ENCODE data around the gene KIAA0319L. TPM values are rescaled to one million over a fixed set of nuclear protein-coding genes. Genes with fewer than 3 reads are reported as not detected.
"Not testable (repeated sequence)": the region's sequence is repeated elsewhere in the genome, so short reads cannot be mapped to it uniquely, and the experiment has no call there.

The KIAA0319L gene
- total RNA-seq, 1 experiment from 2014 or later, result 46.4 TPM

DNA sequence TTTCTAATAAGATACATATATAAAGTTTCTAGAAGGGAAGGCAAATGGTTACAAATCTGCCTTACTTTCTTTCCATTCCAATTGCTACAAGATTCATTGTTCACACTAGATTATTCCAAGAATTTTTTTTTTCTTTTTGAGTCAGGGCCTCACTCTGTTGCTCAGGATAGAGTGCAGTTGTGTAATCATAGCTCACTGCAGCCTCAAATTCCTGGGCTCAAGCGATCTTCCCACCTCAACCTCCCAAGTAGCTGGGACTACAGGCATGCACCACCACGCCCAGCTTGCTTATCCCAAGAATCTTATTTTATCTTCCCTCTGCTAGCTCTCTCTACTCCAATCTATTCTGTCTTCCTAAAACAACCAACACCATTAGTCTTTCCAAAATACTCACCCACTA lies 81.8 kb downstream of the KIAA0319L start:
- Histone ChIP-seq H3K4me2 (ENCODE audit: insufficient read depth, insufficient read length, low read length) (no peak overlapping the region), H2BK120ac (ENCODE audit: low read depth, low read length, poor library complexity, severe bottlenecking) (no peak overlapping the region), H4K20me1 (ENCODE audit: control insufficient read depth, insufficient read depth, insufficient read length) (no peaks in the 10 kb centered on the region), H2AFZ (ENCODE audit: low read length) (no peak overlapping the region), H2BK15ac (ENCODE audit: low read depth, low read length) (no peak overlapping the region), H3K23ac (ENCODE audit: insufficient read length, low read depth, low read length) (no peak overlapping the region), H3K56ac (ENCODE audit: insufficient read length, low read depth, low read length) (no peak overlapping the region), H3K4me1 (ENCODE audit: insufficient read depth, low read length) (no peaks in the 10 kb centered on the region; the same call in 1 of the 2 replicates), H3K79me1 (ENCODE audit: insufficient read depth, low read depth, low read length, poor library complexity, severe bottlenecking) (no peaks in the 10 kb centered on the region), H3K79me2 (ENCODE audit: insufficient read depth, low read length) (peaks cover 2% of the 10 kb centered on the region; the same call in 1 of the 2 replicates), H2BK12ac (ENCODE audit: insufficient read length, low read depth, low read length) (no peak overlapping the region), H3K18ac (ENCODE audit: insufficient read length, low read depth, low read length) (no peak overlapping the region), H2BK20ac (ENCODE audit: low read depth, low read length, poor library complexity, severe bottlenecking) (no peak overlapping the region), H3K14ac (ENCODE audit: insufficient read depth, low read length) (no peak overlapping the region), H2AK5ac (ENCODE audit: insufficient read length, low read length) (no peak overlapping the region), H3K27me3 (ENCODE audit: insufficient read depth, low read length) (no peaks in the 10 kb centered on the region), H3K23me2 (ENCODE audit: insufficient read length, low read depth, low read length, poor library complexity, severe bottlenecking) (no peaks in the 10 kb centered on the region), H3K27ac (ENCODE audit: insufficient read length, low read depth, low read length) (no peak overlapping the region), H3K9me3 (ENCODE audit: control insufficient read depth, low read depth, low read length) (no peaks in the 10 kb centered on the region), H4K8ac (replicated peaks; ENCODE audit: insufficient read length, low read depth, low read length) (no peak overlapping the region), H4K5ac (ENCODE audit: insufficient read length, low read depth, low read length) (no peak overlapping the region), H3K9ac (ENCODE audit: extremely low read depth, insufficient read length, low read length) (no peak overlapping the region), H3T11ph (ENCODE audit: low read length) (no peak overlapping the region), H4K91ac (ENCODE audit: insufficient read length, low read depth, low read length) (no peak overlapping the region), H3K4ac (ENCODE audit: low read depth, low read length) (no peak overlapping the region), H2BK5ac (ENCODE audit: insufficient read length, low read length) (no peak overlapping the region)
- TF ChIP-seq, protein P1, sequence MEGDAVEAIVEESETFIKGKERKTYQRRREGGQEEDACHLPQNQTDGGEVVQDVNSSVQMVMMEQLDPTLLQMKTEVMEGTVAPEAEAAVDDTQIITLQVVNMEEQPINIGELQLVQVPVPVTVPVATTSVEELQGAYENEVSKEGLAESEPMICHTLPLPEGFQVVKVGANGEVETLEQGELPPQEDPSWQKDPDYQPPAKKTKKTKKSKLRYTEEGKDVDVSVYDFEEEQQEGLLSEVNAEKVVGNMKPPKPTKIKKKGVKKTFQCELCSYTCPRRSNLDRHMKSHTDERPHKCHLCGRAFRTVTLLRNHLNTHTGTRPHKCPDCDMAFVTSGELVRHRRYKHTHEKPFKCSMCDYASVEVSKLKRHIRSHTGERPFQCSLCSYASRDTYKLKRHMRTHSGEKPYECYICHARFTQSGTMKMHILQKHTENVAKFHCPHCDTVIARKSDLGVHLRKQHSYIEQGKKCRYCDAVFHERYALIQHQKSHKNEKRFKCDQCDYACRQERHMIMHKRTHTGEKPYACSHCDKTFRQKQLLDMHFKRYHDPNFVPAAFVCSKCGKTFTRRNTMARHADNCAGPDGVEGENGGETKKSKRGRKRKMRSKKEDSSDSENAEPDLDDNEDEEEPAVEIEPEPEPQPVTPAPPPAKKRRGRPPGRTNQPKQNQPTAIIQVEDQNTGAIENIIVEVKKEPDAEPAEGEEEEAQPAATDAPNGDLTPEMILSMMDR (conservative IDR thresholded peaks at IDR 0.05), result no peak
- peaks cover 18 to 40% (median 38%) of the 10 kb centered on the region in 3 experiments for H3K36me3 Mint-ChIP-seq (ENCODE audit: insufficient read depth in 1 of 3, low read depth in 3 of 3)
- no peak overlapping the region for H3K4me3 Mint-ChIP-seq
- WGBS (ENCODE audit: extremely low coverage, insufficient read length, low lambda C conversion rate), result no CpG with 5 or more reads among the region's 2 CpGs
- no peaks in the 10 kb centered on the region for H3K27me3 Mint-ChIP-seq (ENCODE audit: low read depth)
- no peak overlapping the region for H3K27ac Mint-ChIP-seq
- peaks cover 14 to 15% of the 10 kb centered on the region in 2 experiments for H3K4me1 Mint-ChIP-seq
- DNase-seq, result no peak
- H3K9me3 Mint-ChIP-seq, result no peaks in the 10 kb centered on the region

DNA sequence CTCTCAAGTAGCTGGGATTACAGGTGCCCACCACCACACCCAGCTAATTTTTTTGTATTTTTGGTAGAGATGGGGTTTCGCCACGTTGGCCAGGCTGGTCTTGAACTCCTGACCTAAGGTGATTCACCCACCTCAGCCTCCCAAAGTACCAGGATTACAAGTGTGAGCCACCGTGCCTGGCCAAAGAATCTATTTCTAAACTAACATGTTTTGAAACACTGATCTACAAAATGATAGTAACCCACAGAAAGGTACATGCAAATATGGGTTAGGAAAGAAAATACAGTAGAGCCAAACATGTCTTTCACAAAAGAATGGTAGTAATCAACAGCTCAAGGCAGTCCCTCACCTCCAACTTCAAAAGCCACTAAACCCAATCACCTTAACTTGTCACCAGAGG lies 84.0 kb downstream of the KIAA0319L start:
- H2BK20ac ChIP-seq (ENCODE audit: low read depth, low read length, poor library complexity, severe bottlenecking); H4K8ac ChIP-seq (replicated peaks; ENCODE audit: insufficient read length, low read depth, low read length); H3K4me3 Mint-ChIP-seq; H3K27me3 Mint-ChIP-seq (ENCODE audit: low read depth); H3K23me2 ChIP-seq (ENCODE audit: insufficient read length, low read depth, low read length, poor library complexity, severe bottlenecking); H3K56ac ChIP-seq (ENCODE audit: insufficient read length, low read depth, low read length); H2BK5ac ChIP-seq (ENCODE audit: insufficient read length, low read length); H4K91ac ChIP-seq (ENCODE audit: insufficient read length, low read depth, low read length); H4K20me1 ChIP-seq (ENCODE audit: control insufficient read depth, insufficient read depth, insufficient read length); DNase-seq; H2AK5ac ChIP-seq (ENCODE audit: insufficient read length, low read length); H3K27me3 ChIP-seq (ENCODE audit: insufficient read depth, low read length); H3K27ac ChIP-seq (ENCODE audit: insufficient read length, low read depth, low read length); H3K14ac ChIP-seq (ENCODE audit: insufficient read depth, low read length); H2BK120ac ChIP-seq (ENCODE audit: low read depth, low read length, poor library complexity, severe bottlenecking); H3T11ph ChIP-seq (ENCODE audit: low read length); H3K79me1 ChIP-seq (ENCODE audit: insufficient read depth, low read depth, low read length, poor library complexity, severe bottlenecking); H3K23ac ChIP-seq (ENCODE audit: insufficient read length, low read depth, low read length); H3K4me2 ChIP-seq (ENCODE audit: insufficient read depth, insufficient read length, low read length); H2AFZ ChIP-seq (ENCODE audit: low read length); H3K79me2 ChIP-seq (ENCODE audit: insufficient read depth, low read length); H3K27ac Mint-ChIP-seq; H3K9me3 Mint-ChIP-seq; H3K18ac ChIP-seq (ENCODE audit: insufficient read length, low read depth, low read length); H2BK15ac ChIP-seq (ENCODE audit: low read depth, low read length); H3K4ac ChIP-seq (ENCODE audit: low read depth, low read length); H3K9ac ChIP-seq (ENCODE audit: extremely low read depth, insufficient read length, low read length); H4K5ac ChIP-seq (ENCODE audit: insufficient read length, low read depth, low read length); H2BK12ac ChIP-seq (ENCODE audit: insufficient read length, low read depth, low read length); H3K4me1 ChIP-seq (ENCODE audit: insufficient read depth, low read length); H3K9me3 ChIP-seq (ENCODE audit: control insufficient read depth, low read depth, low read length): not testable (repeated sequence)
- Mint-ChIP-seq H3K4me1 (peaks cover 14 to 15% of the 10 kb centered on the region in 2 experiments), H3K36me3 (ENCODE audit: insufficient read depth in 1 of 3, low read depth in 3 of 3) (peaks cover 28 to 53% (median 50%) of the 10 kb centered on the region in 3 experiments)
- WGBS (ENCODE audit: extremely low coverage, insufficient read length, low lambda C conversion rate), result no CpG with 5 or more reads among the region's 3 CpGs

Measured in H9 (cell line).